H9 (cell line): ENCODE measurements around the gene RCAN2. TPM values are rescaled to one million over a fixed set of nuclear protein-coding genes. Genes with fewer than 3 reads are reported as not detected.

Experiments used
- DNase-seq: peaks from one replicate; pipeline ENCODE4 v3.0.0-alpha.2; 2017
- H2AFZ ChIP-seq: one replicate; pipeline ENCODE4 v1.6.1; 2013; ENCODE audit warnings: mild to moderate bottlenecking, low read length, control low read depth, moderate library complexity
- H2AK5ac ChIP-seq: 2 replicates; pipeline ENCODE4 v1.6.1; 2013; ENCODE audit warnings: low read length, control low read depth, mixed read lengths; ENCODE audit not compliant: insufficient read length
- H2BK120ac ChIP-seq: one replicate; pipeline ENCODE4 v1.6.1; 2013; ENCODE audit warnings: low read depth, mild to moderate bottlenecking, low read length, control low read depth, inconsistent platforms; ENCODE audit not compliant: poor library complexity, severe bottlenecking
- H2BK12ac ChIP-seq: 2 replicates; pipeline ENCODE4 v1.6.1; 2013; ENCODE audit warnings: low read length, control low read depth, mixed read lengths, low read depth; ENCODE audit not compliant: insufficient read length
- H2BK15ac ChIP-seq: 2 replicates; pipeline ENCODE4 v1.6.1; 2013; ENCODE audit warnings: low read depth, low read length, control low read depth
- H2BK20ac ChIP-seq: one replicate; pipeline ENCODE4 v1.6.1; 2013; ENCODE audit warnings: low read depth, mild to moderate bottlenecking, low read length, control low read depth, inconsistent platforms; ENCODE audit not compliant: poor library complexity, severe bottlenecking
- H2BK5ac ChIP-seq: 2 replicates; pipeline ENCODE4 v1.6.1; 2013; ENCODE audit warnings: low read length, control low read depth, mixed read lengths; ENCODE audit not compliant: insufficient read length
- H3K14ac ChIP-seq: 2 replicates; pipeline ENCODE4 v1.6.1; 2013; ENCODE audit warnings: low read length, control low read depth; ENCODE audit not compliant: insufficient read depth
- H3K18ac ChIP-seq: 2 replicates; pipeline ENCODE4 v1.6.1; 2013; ENCODE audit warnings: low read depth, mild to moderate bottlenecking, mixed read lengths, low read length, control low read depth; ENCODE audit not compliant: insufficient read length
- H3K23ac ChIP-seq: 2 replicates; pipeline ENCODE4 v1.6.1; 2013; ENCODE audit warnings: low read length, control low read depth, mixed read lengths, low read depth; ENCODE audit not compliant: insufficient read length
- H3K23me2 ChIP-seq: 2 replicates; pipeline ENCODE4 v1.6.1; 2013; ENCODE audit warnings: low read depth, mild to moderate bottlenecking, mixed read lengths, low read length, control low read depth; ENCODE audit not compliant: insufficient read length, poor library complexity, severe bottlenecking
- H3K27ac ChIP-seq: 2 replicates; pipeline ENCODE4 v1.5.1; 2013; ENCODE audit warnings: low read length, control low read depth, mixed read lengths, low read depth; ENCODE audit not compliant: insufficient read length
- H3K27me3 ChIP-seq: 2 replicates; pipeline ENCODE4 v1.6.1; 2013; ENCODE audit warnings: low read length, control low read depth, inconsistent platforms; ENCODE audit not compliant: insufficient read depth
- H3K4ac ChIP-seq: 2 replicates; pipeline ENCODE4 v1.6.1; 2013; ENCODE audit warnings: low read depth, mild to moderate bottlenecking, control low read depth, inconsistent platforms, low read length, moderate library complexity
- H3K4me1 ChIP-seq: 2 replicates; pipeline ENCODE4 v1.6.1; 2013; ENCODE audit warnings: low read length, control low read depth, inconsistent platforms; ENCODE audit not compliant: insufficient read depth
- H3K4me2 ChIP-seq: 2 replicates; pipeline ENCODE4 v1.6.1; 2013; ENCODE audit warnings: low read length, control low read depth, mixed read lengths; ENCODE audit not compliant: insufficient read length, insufficient read depth
- H3K56ac ChIP-seq: 2 replicates; pipeline ENCODE4 v1.6.1; 2013; ENCODE audit warnings: low read depth, mild to moderate bottlenecking, mixed read lengths, low read length, control low read depth; ENCODE audit not compliant: insufficient read length
- H3K79me1 ChIP-seq: 2 replicates; pipeline ENCODE4 v1.6.1; 2013; ENCODE audit warnings: low read depth, mild to moderate bottlenecking, moderate library complexity, low read length, control low read depth, inconsistent platforms; ENCODE audit not compliant: insufficient read depth, poor library complexity, severe bottlenecking
- H3K79me2 ChIP-seq: 2 replicates; pipeline ENCODE4 v1.6.1; 2013; ENCODE audit warnings: low read length, control low read depth, inconsistent platforms; ENCODE audit not compliant: insufficient read depth
- H3K9ac ChIP-seq: 2 replicates; pipeline ENCODE4 v1.6.1; 2013; ENCODE audit warnings: low read length, control low read depth, mixed read lengths; ENCODE audit not compliant: insufficient read length; ENCODE audit errors: extremely low read depth
- H3K9me3 ChIP-seq: one replicate; pipeline ENCODE4 v1.6.1; 2013; ENCODE audit warnings: low read depth, low read length, inconsistent platforms; ENCODE audit not compliant: control insufficient read depth
- H3T11ph ChIP-seq: one replicate; pipeline ENCODE4 v1.6.1; 2013; ENCODE audit warnings: mild to moderate bottlenecking, low read length, control low read depth, inconsistent platforms
- H4K20me1 ChIP-seq: one replicate; pipeline ENCODE4 v1.6.1; 2013; ENCODE audit not compliant: control insufficient read depth, insufficient read length, insufficient read depth
- H4K5ac ChIP-seq: 2 replicates; pipeline ENCODE4 v1.6.1; 2013; ENCODE audit warnings: low read depth, mild to moderate bottlenecking, mixed read lengths, low read length, control low read depth; ENCODE audit not compliant: insufficient read length
- H4K8ac ChIP-seq: replicated peaks from 2 replicates; pipeline ENCODE4 v1.6.1; 2013; ENCODE audit warnings: low read length, control low read depth, mixed read lengths, low read depth; ENCODE audit not compliant: insufficient read length
- H4K91ac ChIP-seq: 2 replicates; pipeline ENCODE4 v1.6.1; 2013; ENCODE audit warnings: low read depth, mild to moderate bottlenecking, moderate library complexity, mixed read lengths, low read length, control low read depth; ENCODE audit not compliant: insufficient read length
- H3K27ac Mint-ChIP-seq, 3 experiments: 2 replicates in 2 of 3; 3 replicates in 1 of 3; pipeline ENCODE4 v1.8.0; 2020 to 2021; ENCODE audit warnings: mixed read lengths in 3 of 3, mild to moderate bottlenecking in 1 of 3, moderate library complexity in 1 of 3
- H3K27me3 Mint-ChIP-seq: 2 replicates; pipeline ENCODE4 v1.8.0; 2021; ENCODE audit warnings: low read depth, mild to moderate bottlenecking, moderate library complexity, mixed read lengths
- H3K36me3 Mint-ChIP-seq, 3 experiments: 2 replicates in 2 of 3; 3 replicates in 1 of 3; pipeline ENCODE4 v1.8.0; 2020 to 2021; ENCODE audit warnings: low read depth in 3 of 3, mixed read lengths in 3 of 3; ENCODE audit not compliant: insufficient read depth in 1 of 3
- H3K4me1 Mint-ChIP-seq, 2 experiments: 2 replicates each; pipeline ENCODE4 v1.8.0; 2020; ENCODE audit warnings: mixed read lengths in 2 of 2
- H3K4me3 Mint-ChIP-seq, 2 experiments: 2 replicates in 1 of 2; 3 replicates in 1 of 2; pipeline ENCODE4 v1.8.0; 2020 to 2021; ENCODE audit warnings: mild to moderate bottlenecking in 2 of 2, mixed read lengths in 2 of 2, moderate library complexity in 1 of 2
- H3K9me3 Mint-ChIP-seq, 2 experiments: 2 replicates in 1 of 2; 3 replicates in 1 of 2; pipeline ENCODE4 v1.8.0; 2020; ENCODE audit warnings: mild to moderate bottlenecking in 2 of 2, mixed read lengths in 2 of 2, moderate library complexity in 1 of 2
- WGBS: extraction: QIAGEN DNeasy Blood & Tissue Kit; methylation state at CpG from one replicate; pipeline ENCODE4 v1.1.7; 2013; ENCODE audit warnings: missing lambda C conversion rate, low lambda C conversion rate, mixed read lengths; ENCODE audit not compliant: insufficient read length; ENCODE audit errors: extremely low coverage; 5-methylcytosine and 5-hydroxymethylcytosine counted together
- total RNA-seq: library from RNA; stranded (reverse); gene quantifications from 2 replicates; pipeline ENCODE4 v1.2.1, GENCODE V29; 2021
- TF ChIP-seq, protein P1 (sequence below): fragments of 200-600 bp; sonication (generic); conservative IDR thresholded peaks from 3 replicates; pipeline ENCODE4 v1.8.0; 2021; ENCODE audit warnings: antibody characterized with exemption, mild to moderate bottlenecking

RCAN2 gene
- total RNA-seq, 1 experiment from 2014 or later: 3.0 TPM

DNA sequence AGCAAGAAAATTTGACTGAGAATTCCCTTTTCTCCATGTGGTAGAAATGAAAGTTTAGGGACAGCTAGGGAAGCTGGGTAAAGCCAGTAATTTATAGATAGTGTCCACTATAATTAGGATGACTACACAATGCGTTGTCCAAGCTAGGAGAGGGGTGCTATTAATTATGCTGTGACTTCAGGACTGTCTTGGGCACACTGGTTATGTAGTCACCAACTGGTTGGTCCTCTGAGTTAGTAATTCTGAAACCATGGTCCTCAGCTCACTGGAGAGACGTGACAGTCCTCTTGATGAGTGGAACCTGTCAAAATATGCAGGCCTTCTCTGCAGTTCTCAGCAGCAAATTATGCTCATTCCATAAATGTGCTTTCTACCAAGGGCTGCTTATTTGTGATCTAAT lies 225.9 kb downstream of the RCAN2 start:
- H3K9ac ChIP-seq: no peak overlapping the region
- no peak overlapping the region for H3K4me2 ChIP-seq
- no peak overlapping the region for H3K27ac Mint-ChIP-seq
- no peaks in the 10 kb centered on the region for H3K79me2 ChIP-seq
- no peaks in the 10 kb centered on the region for H3K9me3 Mint-ChIP-seq
- no peak overlapping the region for H3K27ac ChIP-seq
- H2AFZ ChIP-seq: no peak overlapping the region
- no peak overlapping the region for H3K4ac ChIP-seq
- no peaks in the 10 kb centered on the region for H3K23me2 ChIP-seq
- H3K4me1 Mint-ChIP-seq: no peaks in the 10 kb centered on the region
- no peaks in the 10 kb centered on the region; the same call in 1 of the 2 replicates for H3K4me1 ChIP-seq
- H3K23ac ChIP-seq: no peak overlapping the region
- DNase-seq: no peak
- H2BK5ac ChIP-seq: no peak overlapping the region
- WGBS: no CpG with 5 or more reads among the region's 2 CpGs
- H3K9me3 ChIP-seq: no peaks in the 10 kb centered on the region
- H3K27me3 Mint-ChIP-seq: no peaks in the 10 kb centered on the region
- no peak overlapping the region for H4K91ac ChIP-seq
- H3K4me3 Mint-ChIP-seq: no peak overlapping the region
- no peak overlapping the region for H3K14ac ChIP-seq
- no peak overlapping the region for H2AK5ac ChIP-seq
- H2BK15ac ChIP-seq: no peak overlapping the region
- H3T11ph ChIP-seq: no peak overlapping the region
- no peak overlapping the region for H3K18ac ChIP-seq
- no peaks in the 10 kb centered on the region for H3K27me3 ChIP-seq
- TF ChIP-seq, protein P1, sequence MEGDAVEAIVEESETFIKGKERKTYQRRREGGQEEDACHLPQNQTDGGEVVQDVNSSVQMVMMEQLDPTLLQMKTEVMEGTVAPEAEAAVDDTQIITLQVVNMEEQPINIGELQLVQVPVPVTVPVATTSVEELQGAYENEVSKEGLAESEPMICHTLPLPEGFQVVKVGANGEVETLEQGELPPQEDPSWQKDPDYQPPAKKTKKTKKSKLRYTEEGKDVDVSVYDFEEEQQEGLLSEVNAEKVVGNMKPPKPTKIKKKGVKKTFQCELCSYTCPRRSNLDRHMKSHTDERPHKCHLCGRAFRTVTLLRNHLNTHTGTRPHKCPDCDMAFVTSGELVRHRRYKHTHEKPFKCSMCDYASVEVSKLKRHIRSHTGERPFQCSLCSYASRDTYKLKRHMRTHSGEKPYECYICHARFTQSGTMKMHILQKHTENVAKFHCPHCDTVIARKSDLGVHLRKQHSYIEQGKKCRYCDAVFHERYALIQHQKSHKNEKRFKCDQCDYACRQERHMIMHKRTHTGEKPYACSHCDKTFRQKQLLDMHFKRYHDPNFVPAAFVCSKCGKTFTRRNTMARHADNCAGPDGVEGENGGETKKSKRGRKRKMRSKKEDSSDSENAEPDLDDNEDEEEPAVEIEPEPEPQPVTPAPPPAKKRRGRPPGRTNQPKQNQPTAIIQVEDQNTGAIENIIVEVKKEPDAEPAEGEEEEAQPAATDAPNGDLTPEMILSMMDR: no peak
- no peak overlapping the region for H2BK12ac ChIP-seq
- H4K20me1 ChIP-seq: no peaks in the 10 kb centered on the region
- H4K5ac ChIP-seq: no peak overlapping the region
- no peaks in the 10 kb centered on the region; a peak in 1 of 7 replicates for H3K36me3 Mint-ChIP-seq
- H2BK120ac ChIP-seq: no peak overlapping the region
- no peak overlapping the region for H4K8ac ChIP-seq
- H3K79me1 ChIP-seq: no peaks in the 10 kb centered on the region
- H2BK20ac ChIP-seq: no peak overlapping the region
- no peak overlapping the region for H3K56ac ChIP-seq
